H1 (cell line): ENCODE measurements around the gene C3. TPM values are rescaled to one million over a fixed set of nuclear protein-coding genes. Genes with fewer than 3 reads are reported as not detected.

Experiments
- CTCF ChIA-PET: fragments of 300-600 bp; sonication (Branson Sonifier 250); formaldehyde crosslinking; loops from one replicate; lab custom pipeline; 2021; ENCODE audit not compliant: partially characterized antibody; lab: Charles Lee
- POLR2A ChIA-PET: fragments of 300-600 bp; sonication (Branson Sonifier 250); formaldehyde crosslinking; loops from one replicate; lab custom pipeline; 2021; ENCODE audit warnings: inconsistent platforms; ENCODE audit not compliant: partially characterized antibody; lab: Charles Lee
- DNase-seq, 2 experiments: peaks; one replicate each; pipeline versions ENCODE4 v3.0.0 to v3.0.0-alpha.2; 2010 to 2022; ENCODE audit warnings: low spot score in 2 of 2, low read depth in 1 of 2, mixed read lengths in 1 of 2
- FAIRE-seq: peaks from 2 replicates; lab custom pipeline; 2011; peaks lifted over from hg19 to GRCh38; lab: Jason Lieb, UNC
- H2AFZ ChIP-seq: 2 replicates; pipeline ENCODE4 v1.8.1; 2012; ENCODE audit warnings: low read length, inconsistent platforms
- H2AK5ac ChIP-seq: 2 replicates; pipeline ENCODE4 v1.6.1; 2013; ENCODE audit warnings: low read depth, low read length
- H2BK120ac ChIP-seq: replicated peaks from 2 replicates; pipeline ENCODE3; 2013; ENCODE audit warnings: low read depth, low read length, inconsistent platforms
- H2BK12ac ChIP-seq: 2 replicates; pipeline ENCODE4 v1.6.1; 2013; ENCODE audit warnings: low read depth, low read length
- H2BK15ac ChIP-seq: 2 replicates; pipeline ENCODE4 v1.6.1; 2013; ENCODE audit warnings: low read length
- H2BK20ac ChIP-seq: 2 replicates; pipeline ENCODE4 v1.6.1; 2013; ENCODE audit warnings: low read length
- H2BK5ac ChIP-seq: 2 replicates; pipeline ENCODE4 v1.6.1; 2013; ENCODE audit warnings: low read depth, low read length
- H3K14ac ChIP-seq: 2 replicates; pipeline ENCODE4 v1.6.1; 2013; ENCODE audit warnings: inconsistent platforms; ENCODE audit not compliant: insufficient read length
- H3K18ac ChIP-seq: 2 replicates; pipeline ENCODE4 v1.6.1; 2013; ENCODE audit warnings: low read length; ENCODE audit errors: extremely low read depth
- H3K23ac ChIP-seq: 2 replicates; pipeline ENCODE4 v1.6.1; 2013; ENCODE audit warnings: inconsistent platforms; ENCODE audit not compliant: insufficient read length
- H3K23me2 ChIP-seq: 2 replicates; pipeline ENCODE4 v1.6.1; 2013; ENCODE audit warnings: low read depth, low read length
- H3K27ac ChIP-seq: 2 replicates; pipeline ENCODE4 v1.6.1; 2011; ENCODE audit warnings: low read depth, low read length, inconsistent platforms
- H3K27me3 ChIP-seq, 4 experiments: replicated peaks in 1 of 4; 1 replicate in 1 of 4; 2 replicates in 3 of 4; pipeline versions ENCODE4 v1.6.1 to v1.8.1; 2011 to 2013; ENCODE audit warnings: low read length in 3 of 4, mild to moderate bottlenecking in 3 of 4, inconsistent platforms in 2 of 4, mixed read lengths in 2 of 4, moderate library complexity in 1 of 4; ENCODE audit not compliant: control insufficient read depth in 3 of 4, insufficient read depth in 3 of 4; ENCODE audit errors: extremely low read depth in 1 of 4
- H3K36me3 ChIP-seq, 4 experiments: 2 replicates each; pipeline versions ENCODE4 v1.6.1 to v1.8.1; 2011 to 2013; ENCODE audit warnings: mild to moderate bottlenecking in 4 of 4, low read length in 3 of 4, moderate library complexity in 2 of 4, control low read depth in 1 of 4, inconsistent platforms in 1 of 4; ENCODE audit not compliant: insufficient read depth in 4 of 4, control insufficient read depth in 2 of 4
- H3K4ac ChIP-seq: replicated peaks from 2 replicates; pipeline ENCODE3; 2013; ENCODE audit warnings: low read length, low read depth, mixed read lengths, inconsistent platforms; ENCODE audit not compliant: insufficient read length
- H3K4me1 ChIP-seq, 4 experiments: replicated peaks in 1 of 4; 1 replicate in 1 of 4; 2 replicates in 3 of 4; pipeline versions ENCODE4 v1.6.1 to v1.8.1; 2011 to 2013; ENCODE audit warnings: low read length in 3 of 4, inconsistent platforms in 2 of 4, mixed read lengths in 1 of 4; ENCODE audit not compliant: insufficient read depth in 4 of 4, control insufficient read depth in 3 of 4
- H3K4me2 ChIP-seq, 2 experiments: 2 replicates each; pipeline versions ENCODE4 v1.6.1 to v1.8.1; 2011 to 2013; ENCODE audit warnings: low read depth in 2 of 2, low read length in 2 of 2, control low read depth in 1 of 2, inconsistent platforms in 1 of 2, mild to moderate bottlenecking in 1 of 2; ENCODE audit not compliant: insufficient read depth in 1 of 2
- H3K4me3 ChIP-seq, 4 experiments: fragments of 200-600, 300-600 bp in 1 of 4; sonication (generic), shearing (Covaris generic), sonication (Bioruptor Twin) in 1 of 4; 2 replicates each; pipeline versions ENCODE4 v1.5.1 to v1.8.1; 2011 to 2016; ENCODE audit warnings: low read length in 4 of 4, low read depth in 3 of 4, control low read depth in 2 of 4, inconsistent platforms in 2 of 4, mild to moderate bottlenecking in 2 of 4, mixed read lengths in 1 of 4, moderate library complexity in 1 of 4; ENCODE audit not compliant: insufficient read depth in 2 of 4; ENCODE audit errors: extremely low read depth in 1 of 4
- H3K56ac ChIP-seq: replicated peaks from 2 replicates; pipeline ENCODE3; 2013; ENCODE audit warnings: low read depth, mild to moderate bottlenecking, mixed read lengths, low read length, inconsistent platforms; ENCODE audit not compliant: insufficient read length
- H3K79me1 ChIP-seq: 2 replicates; pipeline ENCODE4 v1.6.1; 2013; ENCODE audit warnings: low read depth, low read length, control low read depth
- H3K79me2 ChIP-seq, 2 experiments: 2 replicates each; pipeline versions ENCODE4 v1.6.1 to v1.8.1; 2012 to 2013; ENCODE audit warnings: low read length in 2 of 2, mild to moderate bottlenecking in 2 of 2, inconsistent platforms in 1 of 2; ENCODE audit not compliant: insufficient read depth in 2 of 2, control insufficient read depth in 1 of 2
- H3K9ac ChIP-seq, 4 experiments: replicated peaks in 1 of 4; 1 replicate in 1 of 4; 2 replicates in 3 of 4; pipeline versions ENCODE4 v1.6.1 to v1.8.1; 2011 to 2013; ENCODE audit warnings: low read depth in 3 of 4, low read length in 3 of 4, control low read depth in 2 of 4, mild to moderate bottlenecking in 2 of 4, moderate library complexity in 2 of 4, inconsistent platforms in 1 of 4; ENCODE audit errors: extremely low read depth in 1 of 4
- H3K9me3 ChIP-seq, 2 experiments: 2 replicates each; pipeline versions ENCODE4 v1.6.1 to v1.8.1; 2012 to 2013; ENCODE audit warnings: mild to moderate bottlenecking in 2 of 2, moderate library complexity in 2 of 2, control low read depth in 1 of 2, inconsistent platforms in 1 of 2, low read depth in 1 of 2, low read length in 1 of 2, mixed read lengths in 1 of 2; ENCODE audit not compliant: insufficient read depth in 2 of 2
- H4K20me1 ChIP-seq, 2 experiments: replicated peaks in 1 of 2; 2 replicates each; pipeline versions ENCODE3 to v1.8.1; 2011 to 2013; ENCODE audit warnings: inconsistent platforms in 2 of 2, low read length in 2 of 2, mild to moderate bottlenecking in 1 of 2; ENCODE audit not compliant: insufficient read depth in 2 of 2, control insufficient read depth in 1 of 2
- H4K5ac ChIP-seq: 2 replicates; pipeline ENCODE4 v1.6.1; 2013; ENCODE audit warnings: low read length, low read depth, mixed read lengths, inconsistent platforms; ENCODE audit not compliant: insufficient read length
- H4K8ac ChIP-seq: 2 replicates; pipeline ENCODE4 v1.8.0; 2013; ENCODE audit warnings: mild to moderate bottlenecking, moderate library complexity, low read length, inconsistent platforms; ENCODE audit not compliant: insufficient read depth; ENCODE audit errors: extremely low read depth
- H4K91ac ChIP-seq: replicated peaks from 2 replicates; pipeline ENCODE3; 2013; ENCODE audit warnings: low read length, mixed read lengths, inconsistent platforms; ENCODE audit not compliant: insufficient read length
- ATF2 ChIP-seq: IDR thresholded peaks from 2 replicates; pipeline ENCODE4 v1.6.1; 2012; ENCODE audit warnings: low read length, inconsistent platforms
- ATF3 ChIP-seq: IDR thresholded peaks from 2 replicates; pipeline ENCODE4 v1.6.1; 2011; ENCODE audit warnings: low read depth, mild to moderate bottlenecking, low read length; ENCODE audit not compliant: insufficient read depth
- BACH1 ChIP-seq: IDR thresholded peaks from 2 replicates; pipeline ENCODE4 v1.6.1; 2012; ENCODE audit warnings: low read length, improper control_type of control experiment
- CHD1 ChIP-seq: IDR thresholded peaks from 2 replicates; pipeline ENCODE4 v1.6.1; 2012; ENCODE audit warnings: low read depth, low read length, improper control_type of control experiment
- CHD2 ChIP-seq: IDR thresholded peaks from 2 replicates; pipeline ENCODE4 v1.6.1; 2012; ENCODE audit warnings: low read length, improper control_type of control experiment
- GABPA ChIP-seq: IDR thresholded peaks from 2 replicates; pipeline ENCODE4 v1.6.1; 2011; ENCODE audit warnings: mild to moderate bottlenecking, low read length, moderate library complexity, borderline replicate concordance; ENCODE audit not compliant: insufficient read depth
- KDM5A ChIP-seq: fragments of 200-600 bp; IDR thresholded peaks from 2 replicates; pipeline ENCODE4 v1.7.1; 2012; ENCODE audit warnings: mild to moderate bottlenecking, low read length, inconsistent platforms, mixed read lengths
- PHF8 ChIP-seq: fragments of 200-600 bp; sonication (generic); conservative IDR thresholded peaks from 2 replicates; pipeline ENCODE4 v1.7.1; 2012; ENCODE audit warnings: low read depth, mild to moderate bottlenecking, inconsistent platforms, low read length, moderate library complexity
- RXRA ChIP-seq: IDR thresholded peaks from 2 replicates; pipeline ENCODE4 v1.6.1; 2011; ENCODE audit warnings: low read depth, mild to moderate bottlenecking, low read length, moderate library complexity; ENCODE audit not compliant: insufficient read depth
- SRF ChIP-seq: IDR thresholded peaks from 2 replicates; pipeline ENCODE4 v1.6.1; 2011; ENCODE audit warnings: mild to moderate bottlenecking, low read depth, low read length, moderate library complexity
- USF2 ChIP-seq: IDR thresholded peaks from 2 replicates; pipeline ENCODE4 v1.6.1; 2011; ENCODE audit warnings: low read length, improper control_type of control experiment
- WGBS, 2 experiments: shearing (Covaris generic) in 1 of 2; methylation state at CpG; one replicate each; pipeline versions ENCODE4 v1.1.6 to v1.1.7; 2013 to 2015; ENCODE audit warnings: low lambda C conversion rate in 2 of 2, mixed read lengths in 2 of 2, inconsistent platforms in 1 of 2, low coverage in 1 of 2, missing lambda C conversion rate in 1 of 2; ENCODE audit not compliant: insufficient replicate concordance in 2 of 2, insufficient coverage in 1 of 2, insufficient read length in 1 of 2; ENCODE audit errors: extremely low coverage in 1 of 2, missing lambda C conversion rate in 1 of 2; 5-methylcytosine and 5-hydroxymethylcytosine counted together
- polyA plus RNA-seq, 7 experiments: library from polyadenylated mRNA; depleted of rRNA in 3 of 7; stranded (reverse) in 5 of 7; unstranded in 2 of 7; fragments of >200 nt in 5 of 7; fragments of 200-250 nt in 2 of 7; gene quantifications; 1 replicate in 5 of 7; 2 replicates in 1 of 7; 4 replicates in 1 of 7; pipeline versions ENCODE4 v1.2.1 to v1.2.3, GENCODE V29; 2011 to 2013; ENCODE audit warnings: missing spikeins in 2 of 7, mixed read lengths in 2 of 7
- total RNA-seq: library from RNA; stranded (reverse); fragmentation: NEBNext Ultra II Directional; extraction: Animal tissue kit (Norgen Biotek cat#: 25700); gene quantifications from 2 replicates; pipeline ENCODE4 v1.2.1, GENCODE V29; 2021

C3 gene
- total and polyA plus RNA-seq, 2 of the 8 experiments (the other 6 are each of a cell fraction or from before 2014, with no cell fraction given) = 6.4 to 12.8 TPM

- H3K23me2 ChIP-seq = peaks cover 3% of the 10 kb centered on the region; the same call in 1 of the 2 replicates
- H3K23ac ChIP-seq = no peak overlapping the region
- no peak overlapping the region for H2AK5ac ChIP-seq
- DNase-seq (no peak), FAIRE-seq (no peak)
- H2BK120ac ChIP-seq = no peak overlapping the region
- H4K91ac ChIP-seq = no peak overlapping the region
- no peak overlapping the region for H3K56ac ChIP-seq
- peaks cover 0 to 2% (median 0%) of the 10 kb centered on the region in 4 experiments; a peak in 1 of 7 replicates for H3K4me1 ChIP-seq
- H2BK5ac ChIP-seq = no peak overlapping the region
- H3K14ac ChIP-seq = no peak overlapping the region
- H3K79me1 ChIP-seq = no peaks in the 10 kb centered on the region
- H3K4me3 ChIP-seq = no peak overlapping the region
- ChIA-PET POLR2A (no interaction called here), CTCF (interaction anchor here (1.1 kb wide), 1 partner anchor 146 kb away, joined by 3 read pairs; no protein-coding TSS in a partner anchor)
- H3K9me3 ChIP-seq = no peaks in the 10 kb centered on the region; a peak in 1 of 4 replicates
- H4K20me1 ChIP-seq = no peaks in the 10 kb centered on the region
- H4K8ac ChIP-seq = no peak overlapping the region
- no peak overlapping the region for H2BK12ac ChIP-seq
- no peak overlapping the region for H3K18ac ChIP-seq
- no peak overlapping the region for H2BK20ac ChIP-seq
- no peak overlapping the region for H4K5ac ChIP-seq
- no peak overlapping the region for H2AFZ ChIP-seq
- H3K27me3 ChIP-seq = no peaks in the 10 kb centered on the region
- no peak overlapping the region for H3K4ac ChIP-seq
- no peaks in the 10 kb centered on the region for H3K36me3 ChIP-seq
- H3K4me2 ChIP-seq = no peak overlapping the region
- 83% methylated on average over 5 of the region's 5 CpGs; no CpG with 5 or more reads in 1 of the 2 experiments for WGBS, 2 experiments
- H3K27ac ChIP-seq = no peak overlapping the region
- no peak overlapping the region; a peak in 1 of 7 replicates for H3K9ac ChIP-seq
- H2BK15ac ChIP-seq = no peak overlapping the region
- H3K79me2 ChIP-seq = no peaks in the 10 kb centered on the region
- TF ChIP-seq BACH1 (no peak), ATF3 (no peak), CHD1 (no peak), SRF (no peak), PHF8 (no peak), KDM5A (no peak), CHD2 (no peak), RXRA (no peak), ATF2 (no peak), USF2 (no peak), GABPA (no peak)
Measured at GRCh38 chr19:6662702-6663101, 57.7 kb downstream of the C3 start.
